Muscle of leg (tissue), 11 donors: Measurements from ENCODE around the gene MMP28. TPM values are rescaled to one million over a fixed set of nuclear protein-coding genes. Genes with fewer than 3 reads are reported as not detected.
A peak's percentile ranks its signal among the peaks of the same experiment; 100 is the strongest.

Experiments used
- DNase-seq: peaks from one replicate; pipeline ENCODE4 v3.0.0; 2013
- H3K27ac ChIP-seq: one replicate; pipeline ENCODE4 v1.5.1; 2013; ENCODE audit warnings: mild to moderate bottlenecking, low read length, control low read depth
- H3K27me3 ChIP-seq: one replicate; pipeline ENCODE4 v1.6.1; 2013; ENCODE audit warnings: low read length; ENCODE audit not compliant: control insufficient read depth, insufficient read depth
- H3K36me3 ChIP-seq: one replicate; pipeline ENCODE4 v1.6.1; 2013; ENCODE audit warnings: low read length; ENCODE audit not compliant: control insufficient read depth, insufficient read depth
- H3K4me1 ChIP-seq: one replicate; pipeline ENCODE4 v1.6.1; 2013; ENCODE audit warnings: low read length; ENCODE audit not compliant: control insufficient read depth, insufficient read depth
- H3K4me3 ChIP-seq: one replicate; pipeline ENCODE4 v1.5.1; 2013; ENCODE audit warnings: low read length, control low read depth
- H3K9me3 ChIP-seq: replicated peaks from 2 replicates; pipeline ENCODE4 v1.6.1; 2013; ENCODE audit warnings: low read depth, low read length; ENCODE audit not compliant: control insufficient read depth
- WGBS: methylation state at CpG from one replicate; pipeline ENCODE4 v1.1.5; 2013; ENCODE audit warnings: missing lambda C conversion rate; ENCODE audit not compliant: insufficient coverage; 5-methylcytosine and 5-hydroxymethylcytosine counted together
- polyA plus RNA-seq, 8 donors: library from polyadenylated mRNA; unstranded; fragments of 120-200 nt; gene quantifications; one replicate each; pipeline versions ENCODE4 v1.2.1 to v1.2.3, GENCODE V29; 2013; ENCODE audit warnings: inconsistent platforms in 1 of 8, low replicate concordance in 1 of 8; ENCODE audit not compliant: insufficient read length in 8 of 8, insufficient read depth in 1 of 8
- total RNA-seq: library from RNA; stranded (reverse); fragments of 120-200 nt; gene quantifications from one replicate; pipeline ENCODE4 v1.2.4, GENCODE V29; 2013

The MMP28 gene
- total and polyA plus RNA-seq, 9 donors: 1.9 to 4.3 (median 3.5) TPM

- Histone ChIP-seq H3K4me1 (peaks cover 8% of the 10 kb centered on the region), H3K36me3 (no peaks in the 10 kb centered on the region), H3K4me3 (no peak overlapping the region), H3K27me3 (peaks cover 61% of the 10 kb centered on the region), H3K27ac (no peak overlapping the region), H3K9me3 (no peaks in the 10 kb centered on the region)
- WGBS: 74% methylated on average over 7 of the region's 7 CpGs
- no peak for DNase-seq
Measured at GRCh38 chr17:35745246-35745645, 50.2 kb downstream of the MMP28 start.

GRCh38 chr17:35744830-35745229, 50.6 kb downstream of the MMP28 start:
- WGBS: 72% methylated on average over 6 of the region's 8 CpGs
- H3K4me1 ChIP-seq: peaks cover 8% of the 10 kb centered on the region

GRCh38 chr17:35743626-35744328, 51.7 kb downstream of the MMP28 start:
- H3K9me3 ChIP-seq: no peaks in the 10 kb centered on the region
- no peak overlapping the region for H3K4me3 ChIP-seq
- DNase-seq: peak; percentile 43
- no peaks in the 10 kb centered on the region for H3K36me3 ChIP-seq
- WGBS: 17% methylated on average over 1 of the region's 7 CpGs
- peaks cover 51% of the 10 kb centered on the region for H3K27me3 ChIP-seq
- H3K4me1 ChIP-seq: peaks cover 8% of the 10 kb centered on the region
- no peak overlapping the region for H3K27ac ChIP-seq

More at GRCh38 chr17:35744830-35745229, 50.6 kb downstream of the MMP28 start:
- Histone ChIP-seq H3K4me3 (no peak overlapping the region), H3K36me3 (no peaks in the 10 kb centered on the region), H3K27ac (no peak overlapping the region), H3K9me3 (no peaks in the 10 kb centered on the region), H3K27me3 (peaks cover 61% of the 10 kb centered on the region)
- DNase-seq: no peak

- Histone ChIP-seq H3K9me3 (no peaks in the 10 kb centered on the region), H3K4me1 (peaks cover 8% of the 10 kb centered on the region), H3K27ac (no peak overlapping the region), H3K4me3 (no peak overlapping the region), H3K27me3 (peaks cover 45% of the 10 kb centered on the region), H3K36me3 (no peaks in the 10 kb centered on the region)
- 50% methylated on average over 2 of the region's 7 CpGs for WGBS
- no peak for DNase-seq
Measured at GRCh38 chr17:35742896-35743477, 52.5 kb downstream of the MMP28 start.

GRCh38 chr17:35742496-35742895, 52.9 kb downstream of the MMP28 start:
- Histone ChIP-seq H3K27me3 (peaks cover 45% of the 10 kb centered on the region), H3K36me3 (no peaks in the 10 kb centered on the region), H3K4me1 (peaks cover 8% of the 10 kb centered on the region), H3K9me3 (no peaks in the 10 kb centered on the region), H3K27ac (no peak overlapping the region), H3K4me3 (no peak overlapping the region)
- no peak for DNase-seq
- WGBS: no CpG with 5 or more reads among the region's 7 CpGs

- WGBS: 17% methylated on average over 56 of the region's 73 CpGs
- peaks cover 8% of the 10 kb centered on the region for H3K4me1 ChIP-seq
- peaks cover 43% of the 10 kb centered on the region for H3K27me3 ChIP-seq
- no peaks in the 10 kb centered on the region for H3K36me3 ChIP-seq
- no peak overlapping the region for H3K4me3 ChIP-seq
- H3K27ac ChIP-seq: no peak overlapping the region
- no peak for DNase-seq
- no peaks in the 10 kb centered on the region for H3K9me3 ChIP-seq
Measured at GRCh38 chr17:35740997-35741931, 54.2 kb downstream of the MMP28 start.

- Histone ChIP-seq H3K36me3 (no peaks in the 10 kb centered on the region), H3K4me3 (no peak overlapping the region), H3K9me3 (no peaks in the 10 kb centered on the region), H3K27ac (no peak overlapping the region), H3K27me3 (peaks cover 41% of the 10 kb centered on the region), H3K4me1 (peaks cover 8% of the 10 kb centered on the region)
- DNase-seq: no peak
- 84% methylated on average over 4 of the region's 7 CpGs for WGBS
Measured at GRCh38 chr17:35740216-35740615, 55.2 kb downstream of the MMP28 start.

GRCh38 chr17:35738519-35739133, 56.8 kb downstream of the MMP28 start:
- peaks cover 37% of the 10 kb centered on the region for H3K27me3 ChIP-seq
- no peaks in the 10 kb centered on the region for H3K36me3 ChIP-seq
- H3K9me3 ChIP-seq: no peaks in the 10 kb centered on the region
- DNase-seq: no peak
- H3K4me1 ChIP-seq: peaks cover 8% of the 10 kb centered on the region
- no peak overlapping the region for H3K27ac ChIP-seq
- WGBS: 74% methylated on average over 3 of the region's 5 CpGs
- no peak overlapping the region for H3K4me3 ChIP-seq

- Histone ChIP-seq H3K36me3 (no peaks in the 10 kb centered on the region), H3K4me1 (peaks cover 6% of the 10 kb centered on the region), H3K9me3 (no peaks in the 10 kb centered on the region), H3K27me3 (peaks cover 13% of the 10 kb centered on the region), H3K27ac (no peak overlapping the region), H3K4me3 (no peak overlapping the region)
- no peak for DNase-seq
- WGBS: 88% methylated on average over 4 of the region's 5 CpGs
Measured at GRCh38 chr17:35736236-35736635, 59.2 kb downstream of the MMP28 start.
